Myocyte (in vitro differentiated cells): ENCODE measurements around the gene SMIM38. TPM values are rescaled to one million over a fixed set of nuclear protein-coding genes. Genes with fewer than 3 reads are reported as not detected.

ENCODE experiments used
- DNase-seq: peaks from one replicate; pipeline ENCODE4 v3.0.0-alpha.2; 2012; ENCODE audit warnings: low read depth
- total RNA-seq: library from RNA; depleted of rRNA; stranded (reverse); fragments of >200 nt; gene quantifications from 2 replicates; pipeline ENCODE4 v1.2.3, GENCODE V29; 2014

SMIM38 gene
- total RNA-seq, 1 donor from 2014 or later: 0.08 TPM

DNA sequence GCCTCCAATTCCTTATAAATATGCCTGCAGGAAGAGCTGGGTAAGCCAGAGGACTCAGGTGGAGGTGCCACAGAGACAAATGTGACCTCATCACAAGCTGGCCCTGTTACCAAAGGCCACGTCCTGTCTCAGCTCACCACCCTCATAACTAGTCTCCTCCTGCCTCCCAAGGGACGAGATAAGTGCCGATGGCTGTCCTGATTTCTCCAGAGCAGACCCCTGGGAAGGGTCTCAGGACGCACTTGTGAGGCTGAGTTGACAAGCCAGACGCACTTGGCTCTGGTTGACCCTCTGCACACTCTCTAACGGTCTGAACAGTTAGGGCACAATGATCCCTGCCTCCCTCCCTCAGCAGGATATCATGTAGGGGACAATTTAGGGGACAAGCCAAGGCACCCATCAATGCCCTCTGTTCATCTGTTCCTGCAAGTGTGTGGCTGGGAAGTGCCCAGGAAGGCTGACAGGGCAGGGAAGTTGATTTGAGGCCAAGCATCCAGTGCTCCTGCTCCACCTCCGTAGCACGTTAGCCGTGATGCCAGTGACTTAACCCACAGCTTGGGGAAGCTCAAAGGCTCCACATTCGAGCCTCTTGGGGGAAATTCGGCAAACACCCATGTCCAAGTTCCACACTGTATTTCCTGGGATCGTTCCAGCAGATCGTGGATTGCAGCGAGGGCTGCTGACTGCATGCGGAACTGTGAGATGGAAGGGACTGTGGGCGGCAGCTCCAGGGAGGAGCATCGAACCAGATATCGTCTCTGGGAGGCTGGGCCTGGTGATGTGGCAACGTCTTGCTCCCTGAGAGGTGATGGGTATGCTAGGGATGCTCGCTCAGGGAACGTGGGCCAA lies 2.8 kb downstream of the SMIM38 start:
- no peak for DNase-seq

DNA sequence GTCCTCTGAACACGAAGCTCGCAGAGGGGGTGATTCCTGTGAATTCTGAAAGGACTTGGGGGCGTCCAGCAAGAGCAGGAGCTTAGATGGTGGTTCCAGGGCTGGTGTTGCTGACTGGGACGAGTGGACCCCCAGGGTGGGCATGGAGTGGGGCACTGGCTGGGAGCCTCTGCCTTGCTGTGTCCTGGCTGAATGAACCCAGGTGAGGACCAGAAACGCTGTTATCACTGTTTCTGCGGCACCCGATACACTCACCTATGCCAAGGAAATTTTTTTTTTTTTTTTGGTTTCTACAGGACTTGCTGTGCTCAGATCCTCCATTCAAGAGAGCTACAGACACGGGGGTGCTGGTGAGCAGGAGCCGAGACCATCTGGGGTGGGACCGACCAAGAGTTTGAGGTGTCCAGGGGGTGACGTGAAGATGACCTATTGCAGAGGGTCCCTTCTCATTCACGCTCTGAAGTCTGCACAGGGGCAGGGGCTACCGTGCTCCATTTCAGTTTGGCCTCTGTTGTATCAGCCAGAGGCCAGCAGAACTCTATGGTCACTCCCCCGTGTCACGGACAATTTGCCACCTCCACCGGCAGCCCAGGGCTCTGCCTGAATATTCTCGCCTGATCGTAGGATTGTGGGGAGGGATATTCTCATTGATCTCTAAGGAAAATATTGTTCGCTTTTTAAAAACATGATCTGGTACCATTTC lies 3.6 kb downstream of the SMIM38 start:
- no peak for DNase-seq

DNA sequence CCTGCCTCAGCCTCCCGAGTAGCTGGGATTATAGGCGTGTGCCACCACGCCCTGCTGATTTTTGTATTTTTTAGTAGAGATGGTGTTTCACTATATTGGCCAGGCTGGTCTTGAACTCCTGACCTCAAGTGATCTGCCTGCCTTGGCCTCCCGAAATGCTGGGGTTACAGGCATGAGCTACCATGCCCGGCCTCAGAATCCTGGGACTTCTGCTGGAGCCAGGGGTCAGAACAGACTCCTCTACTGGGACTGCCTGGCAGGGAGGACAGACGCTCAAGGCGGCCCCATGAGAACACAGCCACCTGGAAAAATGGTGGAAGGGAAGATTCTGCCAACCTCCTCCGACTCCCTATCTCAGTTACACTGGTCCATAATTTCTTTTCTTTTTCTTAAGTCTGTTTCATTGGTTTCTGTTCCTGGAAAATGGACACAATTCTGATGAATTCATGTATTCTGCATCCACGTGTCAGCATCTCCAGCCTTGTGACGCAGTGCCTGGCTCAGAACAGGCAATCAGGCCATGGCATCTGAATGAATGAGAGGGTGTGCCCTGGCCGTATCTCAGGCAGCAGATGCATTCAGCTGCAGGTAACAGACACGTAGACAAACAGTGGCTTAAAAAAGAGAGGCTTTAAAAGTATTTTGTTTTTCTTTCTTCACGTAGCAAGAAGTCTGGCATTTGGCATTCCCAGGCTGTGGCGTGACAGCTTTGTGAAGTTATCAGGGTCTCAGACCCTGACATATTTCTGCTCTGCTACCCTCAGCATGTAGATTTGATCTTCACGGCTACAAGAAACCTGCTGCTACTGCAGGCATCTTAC lies 4.8 kb downstream of the SMIM38 start:
- no peak for DNase-seq

DNA sequence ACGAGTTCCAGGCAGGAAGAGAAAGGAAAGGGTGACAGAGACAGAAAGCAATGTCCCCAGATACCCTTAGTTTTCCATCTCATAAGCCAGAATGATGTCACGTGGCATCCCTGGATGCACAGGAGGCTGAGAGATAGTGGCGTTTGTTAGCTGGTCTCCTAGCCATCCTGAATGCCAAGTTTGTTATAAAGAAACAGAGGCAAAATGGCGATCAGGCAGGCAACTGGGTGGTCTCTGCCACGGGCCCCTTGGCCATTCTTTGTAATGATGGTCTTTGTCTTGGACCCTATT lies 5.3 kb downstream of the SMIM38 start:
- DNase-seq: no peak

DNA sequence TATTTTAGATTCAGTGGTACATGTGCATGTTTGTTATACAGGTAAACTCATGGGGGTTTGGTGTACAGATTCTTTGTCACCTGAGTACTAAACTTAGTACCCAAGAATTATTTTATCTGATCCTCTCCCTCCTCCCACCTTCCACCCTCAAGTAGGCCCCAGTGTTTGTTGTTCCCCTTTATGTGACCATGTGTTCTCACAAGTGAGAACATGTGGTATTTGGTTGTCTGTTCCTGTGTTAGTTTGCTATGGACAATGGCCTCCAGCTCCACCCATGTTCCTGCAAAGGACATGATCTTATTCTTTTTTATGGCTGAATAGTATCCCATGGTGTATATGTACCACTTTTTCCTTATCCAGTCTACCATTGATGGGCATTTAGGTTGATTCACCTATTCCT lies 6.8 kb downstream of the SMIM38 start:
- DNase-seq: no peak

DNA sequence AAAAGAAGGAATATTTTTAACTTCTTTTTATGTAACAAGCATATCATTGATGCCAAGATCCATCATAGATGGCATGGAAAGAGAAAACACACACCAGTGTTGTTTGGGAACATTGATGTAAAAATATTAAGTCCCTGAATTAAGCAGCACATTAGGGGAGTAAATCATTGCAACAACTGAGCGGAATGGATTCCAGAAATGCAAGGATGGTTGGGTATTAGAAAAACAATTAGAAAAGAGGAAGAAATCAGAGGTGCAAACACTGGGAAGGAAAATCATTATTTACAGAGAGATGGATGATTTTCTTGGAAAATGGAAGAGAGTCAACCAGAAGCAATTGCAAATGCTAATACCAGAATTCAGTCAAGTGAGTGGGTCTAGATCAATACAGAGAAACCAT lies 8.1 kb downstream of the SMIM38 start:
- DNase-seq: no peak

DNA sequence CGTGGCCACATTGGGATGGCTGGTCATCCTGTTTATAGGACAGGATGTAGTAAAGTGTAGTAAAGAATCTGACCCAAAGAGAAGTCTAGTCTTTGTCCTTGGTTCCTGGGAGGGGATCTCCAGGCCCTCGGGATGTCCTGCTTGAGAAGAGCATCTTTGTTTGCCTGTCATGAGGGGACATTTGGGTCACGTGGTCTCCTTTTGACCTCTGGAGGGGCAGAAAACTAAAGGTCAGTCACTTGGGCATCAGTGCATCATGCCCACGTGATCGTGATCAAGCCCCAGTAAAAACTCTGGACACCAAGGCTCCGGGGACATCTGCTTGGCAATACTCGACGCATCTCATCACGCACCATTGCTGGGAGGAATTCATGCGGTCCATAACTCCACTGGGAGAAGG lies 9.1 kb downstream of the SMIM38 start:
- DNase-seq: no peak

DNA sequence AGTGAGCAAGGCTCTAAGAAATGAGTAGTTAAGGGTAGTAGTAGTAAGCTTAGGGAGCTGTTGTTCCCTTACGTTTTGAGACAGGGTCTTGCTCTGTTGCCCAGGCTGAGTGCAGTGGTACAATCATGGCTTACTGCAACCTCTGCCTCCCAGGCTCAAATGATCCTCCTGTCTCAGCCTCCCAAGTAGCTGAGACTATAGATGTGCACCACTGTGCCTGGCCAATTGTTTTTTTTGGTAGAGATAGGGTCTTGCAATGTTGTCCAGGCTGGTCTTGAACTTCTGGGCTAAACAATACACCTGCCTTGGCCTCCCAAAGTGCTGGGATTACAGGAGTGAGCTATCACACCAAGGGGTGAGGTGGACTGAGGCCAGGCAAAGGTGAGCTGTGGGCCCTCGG lies 10.0 kb downstream of the SMIM38 start:
- no peak for DNase-seq

DNA sequence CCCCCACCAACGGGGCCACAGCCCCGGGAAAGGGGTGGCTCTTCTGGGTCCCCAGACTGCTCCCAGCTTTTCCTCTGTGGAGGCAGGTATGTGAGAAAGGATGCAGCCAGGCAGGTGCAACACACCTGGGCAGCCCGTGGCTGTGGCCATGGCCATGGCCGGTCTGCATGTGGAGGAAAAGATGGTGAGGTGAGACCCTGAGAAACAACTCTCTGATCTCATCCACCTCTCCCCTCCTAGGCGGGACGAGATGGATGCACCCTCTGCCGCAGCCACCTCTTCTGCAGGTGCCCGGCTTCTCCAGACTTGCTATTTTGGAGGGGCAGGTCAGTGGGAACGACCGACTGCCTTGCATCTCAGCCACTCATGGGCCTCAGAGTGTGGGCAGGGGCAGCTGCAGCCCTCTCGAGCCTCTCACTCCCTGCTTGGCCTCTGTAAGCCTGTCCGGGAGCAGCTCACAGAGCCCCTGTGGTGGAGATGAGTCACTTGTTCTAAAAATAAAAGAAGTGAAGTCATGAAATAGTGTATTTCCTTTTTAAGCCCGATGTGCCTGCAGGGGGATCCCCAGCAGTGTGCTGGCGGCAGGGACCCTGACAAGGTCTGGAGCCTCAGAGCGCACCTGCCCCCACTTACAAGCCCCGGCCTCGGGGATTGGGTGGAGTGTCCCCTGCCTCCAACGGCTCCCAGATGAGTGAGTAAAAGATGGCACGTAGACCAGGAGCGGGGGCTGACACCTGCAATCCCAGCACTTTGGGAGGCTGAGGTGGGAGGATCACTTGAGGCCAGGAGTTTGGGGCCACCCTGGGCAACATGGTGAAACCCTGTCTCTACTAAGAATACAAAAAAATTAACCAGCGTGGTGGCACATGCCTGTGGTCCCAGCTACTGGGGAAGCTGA lies 10.7 kb downstream of the SMIM38 start:
- DNase-seq: peak; percentile 95

DNA sequence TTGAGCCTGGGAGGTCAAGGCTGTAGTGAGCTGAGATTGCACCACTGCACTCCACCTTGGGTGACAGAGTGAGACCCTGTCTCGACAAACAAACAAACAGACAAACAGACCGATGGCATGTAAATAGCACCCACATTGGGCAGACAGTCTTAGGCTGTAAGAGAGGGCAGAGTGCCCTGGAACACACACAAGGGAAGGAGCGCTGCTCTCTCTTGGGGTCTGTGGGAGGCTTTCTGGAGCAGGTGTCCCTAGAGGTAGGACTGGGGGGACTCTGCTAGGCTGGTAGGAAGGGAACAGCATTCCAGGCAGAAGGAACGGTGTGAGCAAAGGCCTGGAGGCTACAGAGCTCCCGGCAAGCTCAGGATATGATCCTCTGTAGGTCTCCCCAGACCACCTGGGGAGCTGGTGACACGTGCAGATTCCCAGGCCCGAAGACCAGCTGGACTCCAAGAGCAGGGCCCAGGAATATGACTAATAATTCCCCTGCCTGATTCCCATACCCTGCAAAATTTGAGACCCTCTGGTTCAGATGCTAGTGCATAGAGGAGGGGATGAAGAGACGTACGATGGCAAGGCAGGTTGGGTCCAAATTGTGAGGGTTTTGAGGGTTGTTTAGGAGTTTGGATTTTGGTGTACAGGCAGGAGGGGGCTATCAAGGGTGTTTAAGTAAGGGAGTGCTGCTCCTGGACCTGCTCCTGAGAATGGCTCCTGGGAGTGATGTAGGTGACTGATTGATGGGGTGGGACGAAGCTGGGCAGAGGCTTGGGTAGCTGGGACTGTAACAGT lies 11.6 kb downstream of the SMIM38 start:
- DNase-seq: no peak

DNA sequence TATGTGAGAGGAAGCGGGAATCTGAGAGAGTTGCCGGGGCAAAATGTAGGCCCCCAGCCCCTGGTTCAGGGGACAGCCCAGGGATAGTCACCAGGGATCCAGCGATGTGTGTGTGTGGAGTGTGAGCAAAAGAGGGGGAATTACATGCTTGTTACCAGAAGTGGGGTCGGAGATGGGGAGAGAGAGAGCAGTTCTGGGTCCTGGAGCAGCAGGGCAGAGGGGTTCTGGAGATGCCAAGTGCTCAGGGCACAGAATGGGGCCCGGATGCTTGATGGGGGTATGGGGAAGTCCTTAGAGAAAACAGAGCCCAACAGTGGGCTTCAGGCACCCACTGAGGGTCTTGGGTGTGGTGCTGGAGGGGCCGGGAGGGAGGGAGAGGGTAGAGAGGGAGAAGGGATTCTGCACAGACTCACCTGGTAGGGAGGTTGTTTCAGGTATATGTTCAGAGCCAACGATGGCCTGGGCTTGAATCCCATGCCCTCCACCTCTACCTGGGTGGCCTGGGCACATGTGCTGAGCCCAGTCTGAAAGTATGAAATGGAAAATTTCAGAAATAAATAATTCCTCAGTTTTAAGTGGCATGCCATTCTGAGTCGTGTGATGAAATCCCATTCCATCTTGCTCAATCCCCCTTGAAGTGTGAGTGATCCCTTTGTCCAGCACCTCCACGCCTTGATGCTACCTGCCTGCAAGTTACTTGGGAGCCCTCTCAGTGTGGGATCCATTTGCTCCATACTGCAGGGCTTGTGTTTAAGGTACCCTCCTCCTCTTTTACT lies 12.4 kb downstream of the SMIM38 start:
- no peak for DNase-seq

DNA sequence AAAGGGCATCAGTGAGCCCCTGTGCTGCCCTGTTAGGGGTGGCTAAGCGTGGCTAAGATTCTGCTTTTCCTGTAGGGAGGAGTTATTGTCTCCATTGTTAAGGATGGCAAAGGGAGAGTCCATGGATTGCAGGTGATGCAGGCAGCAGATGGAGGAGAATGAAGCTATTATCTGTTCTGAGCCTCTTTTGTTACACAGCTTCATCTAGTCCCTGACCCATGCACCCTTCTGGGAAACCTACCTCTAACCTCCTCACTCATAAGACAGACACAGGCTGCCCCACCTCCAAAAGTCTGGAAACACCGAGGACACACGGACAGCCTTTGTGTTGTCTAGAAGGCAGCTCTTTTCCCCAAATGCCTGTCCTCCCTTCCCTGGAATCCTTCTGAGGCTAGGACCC lies 13.7 kb downstream of the SMIM38 start:
- DNase-seq: no peak

DNA sequence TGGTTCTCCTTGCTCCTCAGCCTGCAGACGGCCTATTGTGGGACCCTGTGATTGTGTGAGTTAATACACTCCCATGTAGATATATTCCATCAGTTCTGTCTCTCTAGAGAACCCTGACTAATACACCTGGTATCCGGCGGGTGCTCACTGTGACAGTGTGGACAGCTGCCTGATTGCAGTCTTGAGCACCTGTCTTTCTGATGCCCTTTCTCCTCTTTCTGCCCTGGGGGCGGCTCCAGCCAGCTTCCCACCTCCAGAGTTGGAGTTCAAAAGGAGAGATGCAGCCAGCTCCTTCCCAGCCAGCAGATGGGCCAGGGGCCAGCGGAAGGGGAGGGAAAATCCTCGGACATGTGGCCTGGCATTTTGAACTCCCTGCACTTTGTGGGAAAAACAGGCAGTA lies 15.0 kb downstream of the SMIM38 start:
- DNase-seq: peak; percentile 82

DNA sequence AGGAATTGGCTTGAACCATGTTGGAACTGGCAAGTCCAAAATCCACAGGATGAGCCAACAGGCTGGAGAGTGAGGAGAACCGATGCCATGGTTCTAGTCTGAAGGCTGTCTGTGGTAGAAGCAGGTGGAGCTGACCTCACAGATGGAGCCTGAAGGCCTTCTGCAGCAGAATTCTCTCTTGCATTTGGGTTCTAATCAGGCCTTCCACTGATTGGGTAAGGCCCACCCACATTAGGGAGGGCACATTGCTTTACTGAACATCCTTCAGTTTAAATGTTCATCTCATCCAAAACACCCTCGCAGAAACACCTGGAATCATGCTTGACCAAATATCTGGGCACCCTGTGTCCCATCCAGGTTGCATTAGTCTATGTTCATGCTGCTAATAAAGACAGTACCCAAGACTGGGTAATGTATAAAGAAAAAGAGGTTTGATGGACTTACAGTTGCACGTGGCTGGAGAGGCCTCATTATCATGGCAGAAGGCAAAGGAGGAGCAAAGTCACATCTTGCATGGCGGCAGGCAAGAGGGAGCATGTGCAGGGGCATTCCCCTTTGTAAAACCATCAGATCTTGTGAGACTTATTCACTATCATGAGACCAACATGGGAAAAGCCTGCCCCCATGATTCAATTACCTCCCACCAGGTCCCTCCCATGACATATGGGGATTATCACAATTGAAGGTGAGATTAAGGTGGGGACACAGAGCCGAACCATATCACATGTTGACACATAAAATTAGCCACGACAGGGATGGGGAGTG lies 15.9 kb downstream of the SMIM38 start:
- DNase-seq: no peak

DNA sequence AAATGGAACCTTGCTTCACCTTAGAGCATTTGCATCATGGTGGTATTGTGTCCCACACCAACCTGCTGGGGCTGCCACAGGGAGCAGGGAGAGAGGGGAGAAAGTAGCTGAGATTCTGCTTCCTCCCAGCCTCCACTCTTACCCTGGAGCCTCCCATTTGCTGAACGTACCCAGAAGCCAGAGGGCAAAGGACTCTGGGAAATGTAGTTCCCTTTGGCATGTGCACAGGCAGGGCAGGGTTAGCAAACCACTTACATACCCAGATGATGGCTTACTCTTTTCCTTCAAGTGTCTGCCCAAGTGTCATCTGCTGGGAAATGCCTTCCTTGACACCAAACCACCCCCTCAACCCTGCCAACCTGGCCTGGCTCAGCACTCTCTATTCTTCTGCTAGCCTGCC lies 16.9 kb downstream of the SMIM38 start:
- DNase-seq: peak; percentile 22

DNA sequence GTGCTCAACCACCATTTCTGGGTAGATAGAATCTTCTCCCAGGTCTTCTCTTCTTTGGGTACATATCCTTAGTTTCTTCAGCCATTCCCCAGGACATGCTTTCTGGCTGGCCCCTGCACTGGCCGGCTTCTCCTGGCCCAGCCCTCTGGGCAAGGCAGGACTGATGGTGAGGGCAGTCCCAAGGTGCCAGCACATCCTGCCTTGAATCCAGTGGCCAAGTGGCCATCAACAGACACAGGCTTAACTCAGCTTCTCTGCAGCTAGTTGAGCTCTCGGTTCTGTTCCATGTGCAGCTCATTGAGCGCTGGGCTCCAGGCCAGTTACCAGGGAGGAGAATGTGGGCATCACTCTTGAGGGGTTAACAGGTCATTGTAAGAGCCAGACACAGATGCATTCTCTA lies 17.6 kb downstream of the SMIM38 start:
- no peak for DNase-seq

DNA sequence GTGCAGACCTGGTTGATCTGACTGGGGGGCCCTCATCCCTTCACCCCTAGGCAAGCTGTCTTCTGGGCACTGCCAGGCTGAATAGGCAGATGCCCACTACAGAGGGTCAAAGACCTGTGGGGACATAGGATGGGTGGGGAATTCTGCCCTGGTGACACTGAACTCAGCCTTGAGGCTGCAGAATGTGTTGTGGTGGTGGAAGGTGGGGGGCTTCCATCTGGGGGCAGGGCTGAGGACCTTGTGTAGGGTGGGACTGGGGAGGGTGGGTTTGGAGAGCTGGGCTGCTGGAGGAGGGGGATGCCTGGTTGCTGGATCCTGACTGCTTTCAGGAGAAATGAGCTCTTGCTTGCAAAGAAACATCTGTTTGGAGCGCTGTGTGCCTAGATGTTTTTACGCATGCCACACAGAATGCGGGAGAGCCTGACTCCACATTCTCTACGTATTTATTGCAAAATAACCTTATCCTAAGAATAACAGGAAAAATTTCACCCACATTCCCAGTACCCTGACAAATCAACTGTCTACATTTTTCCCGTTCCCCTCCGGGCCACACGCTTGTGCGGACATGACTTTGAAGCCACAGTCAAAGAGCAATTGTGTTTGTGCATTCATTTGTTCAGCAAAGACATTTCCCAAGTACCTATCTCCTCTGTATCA lies 18.3 kb downstream of the SMIM38 start:
- no peak for DNase-seq

DNA sequence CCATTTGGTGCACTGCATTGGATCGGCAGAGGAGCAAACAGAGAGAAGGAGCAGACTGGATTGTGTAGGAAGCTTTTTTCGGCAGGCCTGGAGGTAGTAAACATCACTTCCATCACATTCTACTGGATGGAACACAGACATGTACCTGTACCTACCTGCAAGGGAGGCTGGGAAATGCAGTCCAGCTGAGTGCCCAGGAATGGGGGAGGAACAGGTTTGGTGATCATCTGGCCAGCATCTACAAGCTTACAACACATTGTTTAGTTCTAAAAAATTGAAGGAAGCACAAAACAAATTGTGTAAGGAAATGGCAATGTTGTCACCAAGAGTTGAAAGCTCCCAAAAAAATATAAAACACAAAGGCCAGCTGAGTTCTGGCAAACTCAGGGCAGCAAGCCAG lies 19.1 kb downstream of the SMIM38 start:
- no peak for DNase-seq
